ENCODE results near the gene KIF13A.

GRCh38 chr6:17945111-17945510, 42.3 kb downstream of the KIF13A start:
- TF ChIP-seq CTCF (IDR thresholded peaks at IDR 0.05), result no peak
- no peak for TF ChIP-seq POLR2A (IDR thresholded peaks at IDR 0.05)
